IMR-90 (cell line): ENCODE measurements around the gene CDS2. TPM values are rescaled to one million over a fixed set of nuclear protein-coding genes. Genes with fewer than 3 reads are reported as not detected.

Source experiments
- ATAC-seq: fragments of 200-7000 bp; cut with Tn5 transposase; 2 replicates; pipeline ENCODE4 v1.9.1; 2020; ENCODE audit warnings: low read depth, mild to moderate bottlenecking, moderate library complexity
- Bru-seq: library from RNA; stranded (reverse); fragments of 400-500 nt; gene quantifications from one replicate; lab custom pipeline; 2021; lab: Mats Ljungman, UMichigan
- BruChase-seq, 2 experiments: library from RNA; stranded (reverse); fragments of 400-500 nt; gene quantifications; one replicate each; lab custom pipeline; 2021; lab: Mats Ljungman, UMichigan
- BruUV-seq: library from RNA; stranded (reverse); fragments of 400-500 nt; replicated peaks from 2 replicates; lab custom pipeline; 2021; lab: Mats Ljungman, UMichigan
- CTCF ChIA-PET: fragments of 300-600 bp; formaldehyde crosslinking; extraction: SDS; loops from one replicate; lab custom pipeline; 2021; ENCODE audit warnings: antibody characterized with exemption; lab: Yijun Ruan, JAX
- POLR2A ChIA-PET: fragments of 300-600 bp; sonication (Branson Sonifier 250); formaldehyde crosslinking; loops from one replicate; lab custom pipeline; 2022; ENCODE audit warnings: antibody characterized with exemption; ENCODE audit not compliant: unreplicated experiment; lab: Charles Lee
- DNase-seq: peaks from one replicate; pipeline ENCODE4 v3.0.0; 2013
- H2AFZ ChIP-seq: replicated peaks from 2 replicates; pipeline ENCODE3; 2013; ENCODE audit warnings: low read length, mild to moderate bottlenecking; ENCODE audit not compliant: poor library complexity
- H2AK5ac ChIP-seq: 2 replicates; pipeline ENCODE4 v1.6.1; 2013; ENCODE audit warnings: low read depth, low read length, inconsistent platforms
- H2AK9ac ChIP-seq: replicated peaks from 2 replicates; pipeline ENCODE3; 2013; ENCODE audit warnings: mild to moderate bottlenecking, low read depth, low read length, moderate library complexity; ENCODE audit not compliant: poor library complexity
- H2BK120ac ChIP-seq: 2 replicates; pipeline ENCODE4 v1.6.1; 2013; ENCODE audit warnings: low read depth, low read length, inconsistent platforms
- H2BK15ac ChIP-seq: 3 replicates; pipeline ENCODE4 v1.6.1; 2013; ENCODE audit warnings: low read depth, low read length, inconsistent platforms
- H2BK20ac ChIP-seq: 2 replicates; pipeline ENCODE4 v1.6.1; 2013; ENCODE audit warnings: low read depth, mild to moderate bottlenecking, inconsistent platforms, low read length, moderate library complexity
- H2BK5ac ChIP-seq: 2 replicates; pipeline ENCODE4 v1.6.1; 2013; ENCODE audit warnings: mild to moderate bottlenecking, low read depth, low read length, inconsistent platforms; ENCODE audit not compliant: poor library complexity, severe bottlenecking
- H3K14ac ChIP-seq: replicated peaks from 2 replicates; pipeline ENCODE4 v1.6.1; 2013; ENCODE audit warnings: low read depth, low read length, inconsistent platforms
- H3K18ac ChIP-seq: 2 replicates; pipeline ENCODE4 v1.6.1; 2013; ENCODE audit warnings: low read depth, low read length, control low read depth
- H3K23ac ChIP-seq: 2 replicates; pipeline ENCODE4 v1.6.1; 2013; ENCODE audit warnings: low read depth, low read length, inconsistent platforms
- H3K27ac ChIP-seq: 2 replicates; pipeline ENCODE4 v1.5.1; 2013; ENCODE audit warnings: mild to moderate bottlenecking, control low read depth, low read length; ENCODE audit not compliant: insufficient read depth
- H3K27me3 ChIP-seq: 2 replicates; pipeline ENCODE4 v1.6.1; 2013; ENCODE audit warnings: low read length; ENCODE audit not compliant: control insufficient read depth, insufficient read depth
- H3K36me3 ChIP-seq: 2 replicates; pipeline ENCODE4 v1.6.1; 2013; ENCODE audit warnings: low read length, mixed read lengths; ENCODE audit not compliant: control insufficient read depth, insufficient read depth
- H3K4ac ChIP-seq: 2 replicates; pipeline ENCODE4 v1.6.1; 2013; ENCODE audit warnings: low read depth, low read length, inconsistent platforms
- H3K4me1 ChIP-seq: 2 replicates; pipeline ENCODE4 v1.6.1; 2013; ENCODE audit warnings: low read length, mixed read lengths; ENCODE audit not compliant: control insufficient read depth, insufficient read depth
- H3K4me2 ChIP-seq: 2 replicates; pipeline ENCODE4 v1.6.1; 2013; ENCODE audit warnings: low read depth, mild to moderate bottlenecking, control low read depth, low read length, moderate library complexity
- H3K4me3 ChIP-seq: 2 replicates; pipeline ENCODE4 v1.5.1; 2013; ENCODE audit warnings: low read depth, mild to moderate bottlenecking, control low read depth, low read length, moderate library complexity; ENCODE audit not compliant: insufficient read depth
- H3K56ac ChIP-seq: 2 replicates; pipeline ENCODE4 v1.6.1; 2013; ENCODE audit warnings: low read length, inconsistent platforms; ENCODE audit not compliant: insufficient read depth; ENCODE audit errors: extremely low read depth
- H3K79me1 ChIP-seq, 2 experiments: 2 replicates each; pipeline ENCODE4 v1.6.1; 2013; ENCODE audit warnings: low read length in 2 of 2, inconsistent platforms in 1 of 2, low read depth in 1 of 2
- H3K9ac ChIP-seq: 2 replicates; pipeline ENCODE4 v1.6.1; 2013; ENCODE audit warnings: low read depth, low read length, control low read depth
- H3K9me1 ChIP-seq: 2 replicates; pipeline ENCODE4 v1.6.1; 2013; ENCODE audit warnings: low read length, inconsistent platforms; ENCODE audit not compliant: insufficient read depth
- H3K9me3 ChIP-seq: 2 replicates; pipeline ENCODE4 v1.6.1; 2013; ENCODE audit warnings: low read length; ENCODE audit not compliant: control insufficient read depth, insufficient read depth
- H4K20me1 ChIP-seq: 2 replicates; pipeline ENCODE4 v1.6.1; 2013; ENCODE audit warnings: low read length, inconsistent platforms; ENCODE audit not compliant: insufficient read depth
- H4K5ac ChIP-seq: 2 replicates; pipeline ENCODE4 v1.6.1; 2013; ENCODE audit warnings: mild to moderate bottlenecking, low read depth, low read length, control low read depth
- H4K8ac ChIP-seq, 2 experiments: 2 replicates each; pipeline ENCODE4 v1.6.1; 2013; ENCODE audit warnings: low read depth in 2 of 2, low read length in 2 of 2, control low read depth in 1 of 2, inconsistent platforms in 1 of 2
- H4K91ac ChIP-seq: 2 replicates; pipeline ENCODE4 v1.6.1; 2013; ENCODE audit warnings: low read depth, low read length, inconsistent platforms; ENCODE audit not compliant: insufficient read depth
- BHLHE40 ChIP-seq: fragments of 150-350 bp; IDR thresholded peaks from 2 replicates; pipeline ENCODE4 v1.6.1; 2016; ENCODE audit warnings: mild to moderate bottlenecking, low read depth, low read length
- CEBPB ChIP-seq: IDR thresholded peaks from 2 replicates; pipeline ENCODE4 v1.6.1; 2012; ENCODE audit warnings: low read depth, low read length, improper control_type of control experiment
- CTCF ChIP-seq: conservative IDR thresholded peaks from 2 replicates; pipeline ENCODE4 v1.5.1; 2012; ENCODE audit warnings: mild to moderate bottlenecking, low read depth, low read length, improper control_type of control experiment
- MAFK ChIP-seq: IDR thresholded peaks from 2 replicates; pipeline ENCODE4 v1.6.1; 2012; ENCODE audit warnings: low read depth, low read length, improper control_type of control experiment
- MAZ ChIP-seq: IDR thresholded peaks from 2 replicates; pipeline ENCODE4 v1.6.1; 2012; ENCODE audit warnings: low read depth, mild to moderate bottlenecking, low read length, improper control_type of control experiment, moderate library complexity, borderline replicate concordance
- MXI1 ChIP-seq: IDR thresholded peaks from 2 replicates; pipeline ENCODE4 v1.6.1; 2012; ENCODE audit warnings: low read depth, mild to moderate bottlenecking, low read length, moderate library complexity, borderline replicate concordance
- NFE2L2 ChIP-seq: fragments of 150-350 bp; IDR thresholded peaks from 2 replicates; pipeline ENCODE4 v1.6.1; 2016; ENCODE audit warnings: low read depth, mild to moderate bottlenecking, low read length
- POLR2A ChIP-seq: IDR thresholded peaks from 2 replicates; pipeline ENCODE4 v1.6.1; 2012; ENCODE audit warnings: mild to moderate bottlenecking, low read depth, low read length
- RAD21 ChIP-seq: IDR thresholded peaks from 2 replicates; pipeline ENCODE4 v1.6.1; 2012; ENCODE audit warnings: low read length, improper control_type of control experiment
- RFX5 ChIP-seq: IDR thresholded peaks from 2 replicates; pipeline ENCODE4 v1.8.0; 2012; ENCODE audit warnings: low read depth, mild to moderate bottlenecking, low read length, moderate library complexity
- SMC3 ChIP-seq: fragments of 150-350 bp; IDR thresholded peaks from 2 replicates; pipeline ENCODE4 v1.6.1; 2016; ENCODE audit warnings: low read depth, mild to moderate bottlenecking, antibody characterized with exemption, low read length, moderate library complexity
- USF2 ChIP-seq: fragments of 150-350 bp; IDR thresholded peaks from 2 replicates; pipeline ENCODE4 v1.6.1; 2017; ENCODE audit warnings: mild to moderate bottlenecking, antibody characterized with exemption, low read length, low read depth
- WGBS, 2 experiments: methylation state at CpG; one replicate each; pipeline versions ENCODE4 v1.1.5 to v1.1.7; 2013; ENCODE audit warnings: missing lambda C conversion rate in 2 of 2; ENCODE audit not compliant: insufficient read length in 1 of 2; ENCODE audit errors: extremely low coverage in 2 of 2; 5-methylcytosine and 5-hydroxymethylcytosine counted together
- dilution Hi-C: fragments of 300-500 bp; cut with HindIII; formaldehyde crosslinking; loops from one replicate; pipeline ENCODE4 v1.14.3; 2018; ENCODE audit warnings: low sequenced_read_pairs; ENCODE audit not compliant: unreplicated experiment
- in situ Hi-C: fragments of 300-500 bp; cut with MboI; formaldehyde crosslinking; loops from 3 replicates; pipeline ENCODE4 v1.14.3; 2019; ENCODE audit warnings: low sequenced_read_pairs, inconsistent platforms, mixed read lengths
- intact Hi-C: fragments of 100-400 bp; cut with micrococcal nuclease; formaldehyde crosslinking; loops from 2 replicates; pipeline ENCODE4 v1.10.0; 2022
- long read RNA-seq: library from polyadenylated mRNA; unstranded; transcript quantifications from one replicate; pipeline ENCODE4 v2.0.0, GENCODE V29; 2021; ENCODE audit not compliant: unreplicated experiment
- polyA plus RNA-seq, 3 experiments: library from polyadenylated mRNA; depleted of rRNA; stranded (reverse); fragments of >200 nt; gene quantifications; 2 replicates each; pipeline ENCODE4 v1.2.3, GENCODE V29; 2012; ENCODE audit warnings: low replicate concordance in 1 of 3
- total RNA-seq: library from RNA; depleted of rRNA; stranded (reverse); fragments of >200 nt; gene quantifications from 2 replicates; pipeline ENCODE4 v1.2.3, GENCODE V29; 2012; rRNA removed

Gene CDS2
- total RNA-seq (47.1 and 57.5 TPM in 2 replicates), polyA plus RNA-seq (2012; rRNA removed) (14.2 and 17.0 TPM in 2 replicates), Bru-seq, nascent RNA (percentile 80 among the genes with signal in this experiment), BruChase-seq, experiment 1, labeled RNA remaining after a 6-hour chase (percentile 89 among the genes with signal in this experiment), BruChase-seq, experiment 2, labeled RNA remaining after a 2-hour chase (percentile 86 among the genes with signal in this experiment)
- 5.6 and 7.2 TPM in 2 replicates for polyA plus RNA-seq (2012; cell fraction: cytosol; rRNA removed)
- 3.1 and 12.8 TPM in 2 replicates for polyA plus RNA-seq (2012; cell fraction: nucleus; rRNA removed; ENCODE audit: low replicate concordance)
- long read RNA-seq, full-length matches to known transcripts: 31 of 42 reads
- long read RNA-seq, partial matches to known transcripts: 2 of 42 reads
- long read RNA-seq, other reads (novel, unspliced or antisense): 9 of 42 reads

DNA sequence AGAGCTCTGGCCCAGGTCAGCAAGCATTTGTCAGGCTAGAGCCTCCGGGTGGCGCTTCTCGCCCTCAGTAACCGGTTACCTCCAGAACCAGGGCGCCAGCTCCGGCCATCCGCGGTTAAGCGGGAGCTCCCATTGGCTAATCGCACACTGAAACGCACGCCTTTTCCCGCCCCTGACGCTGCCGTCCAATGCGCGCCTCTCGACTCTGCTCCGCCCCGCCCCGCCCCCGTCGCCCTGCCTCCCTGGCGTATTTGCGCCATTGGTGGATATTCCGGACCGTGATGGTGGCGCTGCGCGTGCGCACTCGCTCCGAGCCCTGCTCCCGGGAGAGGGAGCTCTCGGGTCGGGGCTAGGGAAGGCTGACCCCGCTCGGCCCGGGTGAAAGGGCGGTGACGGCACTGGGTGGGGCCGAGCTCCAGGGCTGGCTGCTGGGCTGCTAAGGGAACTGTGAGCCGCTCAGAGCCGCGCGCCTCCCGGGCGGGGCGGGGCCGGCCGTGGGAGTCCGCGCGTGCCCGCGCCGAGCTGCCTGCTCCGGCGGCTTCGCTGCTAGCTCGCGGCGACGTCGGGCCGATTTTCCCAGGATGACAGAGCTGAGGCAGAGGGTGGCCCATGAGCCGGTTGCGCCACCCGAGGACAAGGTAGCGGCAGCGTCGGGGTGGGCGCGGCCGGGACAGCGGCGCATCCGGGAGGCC lies at the start of gene CDS2:
Gene CDS2, plus strand, starts transcription at position 497 of the 692 bp plus-strand sequence. Its CDS starts 85 bp downstream, at position 582.
- H2BK20ac ChIP-seq: peak within 1 kb of the TSS; percentile 38; the same call in 1 of the 2 replicates
- peak within 1 kb of the TSS; percentile 79 for H4K5ac ChIP-seq
- ChIA-PET POLR2A (interaction anchor here (0.5 to 1.1 kb wide), 3 partner anchors 61 to 467 kb away, joined by 3 to 10 read pairs (median 8); no protein-coding TSS in a partner anchor), CTCF (interaction anchor here (0.5 to 3.0 kb wide), 26 partner anchors 9 to 1906 kb away, joined by 3 to 36 read pairs (median 4); no protein-coding TSS in a partner anchor)
- peaks cover 1% of the 10 kb centered on the region; the same call in 1 of the 2 replicates for H3K36me3 ChIP-seq
- peak within 1 kb of the TSS; percentile 69 for H4K91ac ChIP-seq
- H3K9ac ChIP-seq: peak within 1 kb of the TSS; percentile 89
- peak within 1 kb of the TSS; percentile 81 for H3K27ac ChIP-seq
- peak within 1 kb of the TSS; percentile 39 for H2BK120ac ChIP-seq
- peak within 1 kb of the TSS; percentile 21; the same call in 1 of the 3 replicates for H2BK15ac ChIP-seq
- peak within 1 kb of the TSS; percentile 84 for H3K4ac ChIP-seq
- peaks cover 21 to 41% of the 10 kb centered on the region in 2 experiments for H3K79me1 ChIP-seq
- H3K4me3 ChIP-seq: peak within 1 kb of the TSS; percentile 92
- no TSS peak for BruUV-seq
- H2BK5ac ChIP-seq: peak within 1 kb of the TSS; percentile 84
- no peaks in the 10 kb centered on the region for H3K9me3 ChIP-seq
- WGBS, 2 experiments: 0% methylated on average over 52 of the region's 78 CpGs; no CpG with 5 or more reads in 1 of the 2 experiments
- in situ Hi-C loops: loop anchor here (5.0 kb wide), 1 partner anchor 61 kb away; no protein-coding TSS in a partner anchor
- dilution Hi-C loops: no loop called here
- peak within 1 kb of the TSS; percentile 90 for H3K56ac ChIP-seq
- H3K18ac ChIP-seq: peak within 1 kb of the TSS; percentile 63
- H2AK9ac ChIP-seq: peak within 1 kb of the TSS; percentile 93
- peak within 1 kb of the TSS; percentile 98 for H3K4me2 ChIP-seq
- peak within 1 kb of the TSS; percentile 84 for H3K23ac ChIP-seq
- DNase-seq: peak; percentile 97
- peak within 1 kb of the TSS; percentile 61 to 86 for H4K8ac ChIP-seq
- H3K14ac ChIP-seq: peak within 1 kb of the TSS; percentile 88
- intact Hi-C loops: loop anchor here (1.0 to 10.0 kb wide), 3 partner anchors 54 to 318 kb away; no protein-coding TSS in a partner anchor
- ATAC-seq: peak; percentile 93
- H2AK5ac ChIP-seq: peak within 1 kb of the TSS; percentile 73
- H3K27me3 ChIP-seq: no peaks in the 10 kb centered on the region
- peaks cover 18% of the 10 kb centered on the region; the same call in 1 of the 2 replicates for H4K20me1 ChIP-seq
- 0 out of 2 replicates have a peak, but pooled peaks cover 10% of the 10 kb centered on the region for H3K9me1 ChIP-seq
- peak within 1 kb of the TSS; percentile 95 for H2AFZ ChIP-seq
- H3K4me1 ChIP-seq: peaks cover 8% of the 10 kb centered on the region
- TF ChIP-seq MAZ: peak; percentile 84; the same call in 1 of the 2 replicates
- peak; percentile 72 for TF ChIP-seq CEBPB
- TF ChIP-seq USF2: no peak
- TF ChIP-seq BHLHE40: peak; percentile 13; the same call in 1 of the 2 replicates
- TF ChIP-seq RFX5: no peak
- peak; percentile 17; the same call in 1 of the 2 replicates for TF ChIP-seq MXI1
- no peak for TF ChIP-seq NFE2L2
- no peak for TF ChIP-seq MAFK
- peak; percentile 47 for TF ChIP-seq POLR2A
- peak; percentile 65 for TF ChIP-seq RAD21
- TF ChIP-seq SMC3: peak; percentile 73
- peak; percentile 58 for TF ChIP-seq CTCF
